GM10266 (cell line): ENCODE measurements around the gene GGACT.

ENCODE experiments used
- DNase-seq: peaks from one replicate; pipeline ENCODE4 v3.0.0; 2012; ENCODE audit errors: extremely low spot score
- CTCF ChIP-seq: IDR thresholded peaks from 2 replicates; pipeline ENCODE4 v1.5.1; 2012; ENCODE audit warnings: mild to moderate bottlenecking, low read depth; ENCODE audit not compliant: control insufficient read depth, insufficient read depth; ENCODE audit errors: missing control alignments

GGACT gene

GRCh38 chr13:100610391-100611347 is 22.1 kb upstream of the GGACT start:
- DNase-seq, result no peak
- TF ChIP-seq CTCF, result no peak

- no peak for TF ChIP-seq CTCF
- DNase-seq, result peak; percentile 72
Measured at GRCh38 chr13:100608906-100609305, 20.3 kb upstream of the GGACT start.

- TF ChIP-seq CTCF, result no peak
- no peak for DNase-seq
Measured at GRCh38 chr13:100608489-100608888, 19.9 kb upstream of the GGACT start.

- no peak for TF ChIP-seq CTCF
- DNase-seq, result no peak
Measured at GRCh38 chr13:100604918-100605710, 16.5 kb upstream of the GGACT start.

DNA sequence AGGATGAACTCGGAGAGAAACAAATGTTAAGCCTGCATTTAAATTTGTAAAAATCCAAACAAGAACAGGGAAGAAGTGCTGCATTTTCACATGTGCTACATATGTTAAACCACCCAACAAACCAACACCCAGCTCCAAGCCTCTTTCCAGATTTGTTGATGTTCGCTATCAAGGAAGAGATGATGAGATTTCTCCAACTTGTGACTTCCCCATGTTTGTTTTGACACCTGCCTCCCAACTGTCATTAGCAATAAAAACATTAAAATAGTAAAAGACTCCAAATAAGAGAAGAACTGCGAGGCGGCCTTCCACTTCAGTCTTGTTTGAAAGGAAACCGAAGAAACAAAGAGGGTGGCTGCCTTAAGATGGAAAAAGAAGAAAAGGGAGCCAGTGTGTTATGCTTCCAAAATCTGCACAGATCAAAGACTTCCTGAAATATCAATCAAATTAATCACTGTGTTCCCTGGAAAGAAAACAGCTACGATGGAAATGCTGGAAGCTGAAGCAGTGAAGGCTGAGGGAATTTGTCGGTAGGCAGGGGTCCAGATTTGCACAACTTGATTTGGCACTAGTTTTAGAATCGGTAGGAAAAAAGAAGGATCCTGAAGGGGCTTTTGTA is 14.0 kb upstream of the GGACT start:
- no peak for DNase-seq

DNA sequence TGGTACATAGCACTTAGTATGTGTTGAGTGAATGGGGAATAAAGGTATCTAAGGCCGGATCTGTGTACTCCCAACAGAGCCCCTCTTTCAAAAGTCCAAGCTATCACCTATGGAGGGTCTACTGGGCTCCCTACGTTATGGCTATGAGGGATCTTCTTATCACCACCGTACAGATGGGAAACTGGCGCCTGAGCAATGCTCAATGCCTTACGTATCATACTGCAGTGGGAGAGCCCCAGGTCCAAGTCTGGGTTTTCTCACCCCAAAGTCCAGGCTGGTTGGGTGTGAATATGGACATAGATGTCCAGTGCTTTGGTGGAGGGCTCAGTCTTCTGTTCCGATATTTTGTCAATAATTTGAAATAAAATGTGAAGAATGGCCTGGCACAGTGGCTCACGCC is 13.1 kb upstream of the GGACT start:
- no peak for DNase-seq
- TF ChIP-seq CTCF, result no peak

More for the DNA sequence above, 14.0 kb upstream of the GGACT start:
- no peak for TF ChIP-seq CTCF
